ENCODE measurements around the gene OFD1.

Gene OFD1

GRCh38 chrX:13732246-13733067 lies 2.1 kb upstream of the OFD1 start:
- ChIA-PET POLR2A (interaction anchor here (2.5 kb wide), 1 partner anchor 44 kb away, joined by 20 read pairs; the partner anchor contains the start of gene RAB9A), CTCF (interaction anchor here (0.9 kb wide), 1 partner anchor 18 kb away, joined by 3 read pairs; no protein-coding TSS in a partner anchor)
- TF ChIP-seq NFRKB (IDR thresholded peaks at IDR 0.05) (no peak), FOXK2 (IDR thresholded peaks at IDR 0.05) (no peak), HDGF (IDR thresholded peaks at IDR 0.05; ENCODE audit: borderline replicate concordance) (no peak), ZNF384 (IDR thresholded peaks at IDR 0.05) (no peak), CTBP1 (IDR thresholded peaks at IDR 0.05; ENCODE audit: borderline replicate concordance) (no peak), LEF1 (IDR thresholded peaks at IDR 0.05; ENCODE audit: borderline replicate concordance) (no peak), FOXA1 (IDR thresholded peaks at IDR 0.05) (no peak), SP1 (IDR thresholded peaks at IDR 0.05) (no peak), BHLHE40 (IDR thresholded peaks at IDR 0.05; ENCODE audit: borderline replicate concordance) (no peak), SUZ12 (IDR thresholded peaks at IDR 0.05) (no peak), TARDBP (IDR thresholded peaks at IDR 0.05) (no peak), L3MBTL2 (conservative IDR thresholded peaks at IDR 0.05) (no peak), ELF4 (IDR thresholded peaks at IDR 0.05) (no peak)
- TF ChIP-seq, protein P1, sequence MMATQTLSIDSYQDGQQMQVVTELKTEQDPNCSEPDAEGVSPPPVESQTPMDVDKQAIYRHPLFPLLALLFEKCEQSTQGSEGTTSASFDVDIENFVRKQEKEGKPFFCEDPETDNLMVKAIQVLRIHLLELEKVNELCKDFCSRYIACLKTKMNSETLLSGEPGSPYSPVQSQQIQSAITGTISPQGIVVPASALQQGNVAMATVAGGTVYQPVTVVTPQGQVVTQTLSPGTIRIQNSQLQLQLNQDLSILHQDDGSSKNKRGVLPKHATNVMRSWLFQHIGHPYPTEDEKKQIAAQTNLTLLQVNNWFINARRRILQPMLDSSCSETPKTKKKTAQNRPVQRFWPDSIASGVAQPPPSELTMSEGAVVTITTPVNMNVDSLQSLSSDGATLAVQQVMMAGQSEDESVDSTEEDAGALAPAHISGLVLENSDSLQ (IDR thresholded peaks at IDR 0.05): no peak
- no peak for DNase-seq (ENCODE audit: extremely low spot score)

- CTCF ChIA-PET: interaction anchor here (0.7 to 0.9 kb wide), 2 partner anchors 17 to 88 kb away, joined by 3 read pairs; no protein-coding TSS in a partner anchor
- TF ChIP-seq FOXM1 (IDR thresholded peaks at IDR 0.05; ENCODE audit: borderline replicate concordance): no peak
- no peak for TF ChIP-seq BHLHE40 (IDR thresholded peaks at IDR 0.05; ENCODE audit: borderline replicate concordance)
- TF ChIP-seq, protein P1 (IDR thresholded peaks at IDR 0.05): no peak
- no peak for TF ChIP-seq SP1 (IDR thresholded peaks at IDR 0.05)
- TF ChIP-seq HDGF (IDR thresholded peaks at IDR 0.05; ENCODE audit: borderline replicate concordance): no peak
- TF ChIP-seq LEF1 (IDR thresholded peaks at IDR 0.05; ENCODE audit: borderline replicate concordance): no peak
- no peak for TF ChIP-seq ELF4 (IDR thresholded peaks at IDR 0.05)
- TF ChIP-seq SUZ12 (IDR thresholded peaks at IDR 0.05): no peak
- no peak for DNase-seq (ENCODE audit: extremely low spot score)
- POLR2A ChIA-PET: interaction anchor here (1.1 to 2.5 kb wide), 10 partner anchors 10 to 296 kb away, joined by 3 to 32 read pairs (median 10); partner anchors contain the start of genes GEMIN8, RAB9A and TCEANC
These were observed 1.0 kb upstream of the OFD1 start for GRCh38 chrX:13733506-13733905.

DNA sequence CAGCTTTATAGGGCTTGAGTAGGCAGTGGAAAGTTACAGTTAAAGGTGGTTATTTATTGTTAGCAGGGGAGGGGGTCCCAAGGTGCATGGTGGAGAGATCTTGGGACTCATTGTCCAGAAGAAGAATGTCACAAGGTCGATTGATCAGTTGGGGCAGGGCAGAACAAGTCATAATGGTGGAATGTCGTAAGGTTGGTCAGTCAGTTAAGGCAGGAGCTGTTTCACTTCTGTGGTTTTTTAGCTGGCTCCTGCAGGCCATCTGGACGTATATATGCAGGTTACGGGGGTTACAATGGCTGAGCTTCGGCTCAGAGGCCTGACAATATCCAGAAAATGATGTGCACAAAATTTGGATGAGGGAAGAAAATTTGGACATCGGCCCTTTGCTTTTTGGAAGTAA lies 7.1 kb downstream of the OFD1 start:
- POLR2A ChIA-PET: no interaction called here
- TF ChIP-seq SP1 (IDR thresholded peaks at IDR 0.05) (no peak), FOXM1 (IDR thresholded peaks at IDR 0.05; ENCODE audit: borderline replicate concordance) (no peak), ELF4 (IDR thresholded peaks at IDR 0.05) (no peak), ARNT (IDR thresholded peaks at IDR 0.05) (no peak), ZNF384 (IDR thresholded peaks at IDR 0.05) (no peak), TARDBP (IDR thresholded peaks at IDR 0.05) (no peak), BHLHE40 (IDR thresholded peaks at IDR 0.05; ENCODE audit: borderline replicate concordance) (no peak), HDGF (IDR thresholded peaks at IDR 0.05; ENCODE audit: borderline replicate concordance) (no peak), L3MBTL2 (conservative IDR thresholded peaks at IDR 0.05) (no peak), FOXA1 (IDR thresholded peaks at IDR 0.05) (no peak), SUZ12 (IDR thresholded peaks at IDR 0.05) (no peak), LEF1 (IDR thresholded peaks at IDR 0.05; ENCODE audit: borderline replicate concordance) (no peak)
- TF ChIP-seq, protein P1 (IDR thresholded peaks at IDR 0.05): no peak
- CTCF ChIA-PET: interaction anchor here (0.8 kb wide), 1 partner anchor 18 kb away, joined by 4 read pairs; no protein-coding TSS in a partner anchor
- no peak for DNase-seq (ENCODE audit: extremely low spot score)

DNA sequence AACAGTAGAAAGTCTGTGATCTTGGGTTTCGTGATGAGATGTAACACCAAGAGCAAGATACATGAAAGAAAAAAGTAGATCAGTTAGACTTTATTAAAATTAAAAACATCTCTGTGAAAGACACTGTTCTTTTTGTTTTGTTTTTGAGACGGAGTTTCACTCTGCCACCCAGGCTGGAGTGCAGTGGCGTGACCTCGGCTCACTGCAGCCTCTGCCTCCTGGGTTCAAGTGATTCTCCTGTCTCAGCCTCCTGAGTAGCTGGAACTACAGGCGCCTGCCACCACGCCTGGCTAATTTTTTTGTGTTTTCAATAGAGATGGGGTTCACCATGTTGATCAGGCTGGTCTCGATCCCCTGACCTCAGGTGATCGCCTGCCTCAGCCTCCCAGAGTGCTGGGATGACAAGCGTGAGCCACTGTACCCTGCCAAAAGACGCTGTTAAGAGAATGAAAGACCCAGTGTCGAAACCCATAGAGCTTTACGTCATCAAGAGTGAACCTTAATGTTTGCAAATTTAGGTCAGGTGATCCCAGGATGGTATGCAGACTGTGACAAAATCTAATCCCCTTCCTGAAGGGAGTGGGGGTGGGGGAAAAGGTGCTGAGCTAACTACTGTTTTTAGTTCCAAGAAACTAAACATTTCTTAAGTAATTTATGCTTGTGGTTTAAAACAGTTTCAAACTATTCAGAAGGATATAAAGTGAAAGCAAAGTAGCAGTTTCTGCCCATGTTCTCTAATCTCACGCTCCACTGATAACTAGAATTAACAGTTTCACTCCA lies 8.0 kb downstream of the OFD1 start:
- no peak for TF ChIP-seq CTBP1 (IDR thresholded peaks at IDR 0.05; ENCODE audit: borderline replicate concordance)
- no peak for TF ChIP-seq FOXA1 (IDR thresholded peaks at IDR 0.05)
- no peak for TF ChIP-seq ARNT (IDR thresholded peaks at IDR 0.05)
- no peak for TF ChIP-seq FOXK2 (IDR thresholded peaks at IDR 0.05)
- TF ChIP-seq SP1 (IDR thresholded peaks at IDR 0.05): no peak
- ChIA-PET CTCF (no interaction called here), POLR2A (no interaction called here)
- DNase-seq (ENCODE audit: extremely low spot score): no peak

- peak; percentile 29 for DNase-seq (ENCODE audit: extremely low spot score)
- TF ChIP-seq, protein P1 (IDR thresholded peaks at IDR 0.05): 0 out of 2 replicates have a peak, but pooled peaks have one; percentile 15
- TF ChIP-seq CTBP1 (IDR thresholded peaks at IDR 0.05; ENCODE audit: borderline replicate concordance): no peak
- ChIA-PET POLR2A (no interaction called here), CTCF (no interaction called here)
These were observed 13.3 kb downstream of the OFD1 start for GRCh38 chrX:13747836-13748235.

Measured in HEK293T (cell line).